ENCODE data around the gene OSBPL1A. TPM values are rescaled to one million over a fixed set of nuclear protein-coding genes. Genes with fewer than 3 reads are reported as not detected.

The OSBPL1A gene
- total and polyA plus RNA-seq, 11 donors = 32.8 to 85.4 (median 71.0) TPM

DNA sequence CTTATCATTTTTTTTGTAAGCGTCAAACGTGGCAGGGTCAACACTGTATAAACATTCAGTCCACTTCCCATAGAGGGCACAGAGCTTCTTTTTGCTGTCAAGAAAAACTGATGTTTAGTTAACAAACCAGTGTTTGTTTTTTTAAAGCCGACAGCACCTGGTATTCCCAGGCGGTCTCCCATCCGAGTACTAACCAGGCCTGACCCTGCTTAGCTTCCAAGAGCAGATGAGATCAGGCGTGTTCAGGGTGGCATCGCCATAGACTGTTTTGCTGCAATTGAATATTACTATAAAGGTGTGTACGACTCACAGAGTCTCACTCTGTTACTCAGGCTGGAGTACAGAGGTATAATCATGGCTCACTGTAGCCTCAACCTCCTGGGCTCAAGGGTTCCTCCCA lies 227.3 kb downstream of the OSBPL1A start:
- H3K36me3 ChIP-seq = peaks cover 0 to 94% (median 56%) of the 10 kb centered on the region in 9 donors
- intact Hi-C loops (cut with DNase I) = loop anchor here in 1 of 10 donors (10.0 kb wide), 1 partner anchor 314 kb away; no protein-coding TSS in a partner anchor
- ATAC-seq = no peak
- H3K4me1 ChIP-seq = no peaks in the 10 kb centered on the region
- no peak for DNase-seq
- WGBS, 4 donors = 89 to 93% (median 92%) methylated on average over 8 of the region's 8 CpGs
- TF ChIP-seq CTCF (IDR thresholded peaks at IDR 0.05) = no peak
- TF ChIP-seq POLR2A (IDR thresholded peaks at IDR 0.05) = no peak
- H3K4me3 ChIP-seq = no peak overlapping the region
- H3K27ac ChIP-seq = no peak overlapping the region
- no peaks in the 10 kb centered on the region for H3K9me3 ChIP-seq
- H3K27me3 ChIP-seq = no peaks in the 10 kb centered on the region

DNA sequence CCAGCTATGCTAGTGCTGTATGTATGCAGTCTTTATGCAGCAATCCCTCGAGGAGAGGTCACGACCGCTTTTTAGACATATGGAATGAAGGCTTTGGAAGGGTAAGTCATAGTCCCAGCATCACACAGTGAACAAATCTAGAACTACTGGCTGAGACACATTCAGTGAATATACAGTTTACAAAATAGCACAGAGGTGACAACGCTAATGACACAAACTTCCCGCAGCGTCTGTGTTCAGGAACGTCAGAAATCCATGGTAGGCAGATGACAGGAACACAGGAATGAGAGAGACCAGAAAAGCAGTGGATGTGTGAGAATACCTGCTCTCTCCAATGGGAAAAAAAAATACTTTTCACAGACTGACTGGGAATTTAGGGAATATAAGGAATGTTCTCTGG lies 229.1 kb downstream of the OSBPL1A start:
- DNase-seq (no peak), ATAC-seq (no peak)
- Histone ChIP-seq H3K36me3 (peaks cover 0 to 94% (median 69%) of the 10 kb centered on the region in 9 donors), H3K27me3 (no peaks in the 10 kb centered on the region), H3K27ac (no peak overlapping the region), H3K4me1 (no peaks in the 10 kb centered on the region), H3K4me3 (no peak overlapping the region), H3K9me3 (no peaks in the 10 kb centered on the region)
- TF ChIP-seq POLR2A (IDR thresholded peaks at IDR 0.05) (no peak), CTCF (IDR thresholded peaks at IDR 0.05) (no peak)
- intact Hi-C loops (cut with DNase I) = no loop called here
- WGBS, 4 donors = 80 to 90% (median 84%) methylated on average over 7 of the region's 7 CpGs

- Histone ChIP-seq H3K27me3 (no peaks in the 10 kb centered on the region), H3K27ac (no peak overlapping the region), H3K36me3 (peaks cover 0 to 98% (median 86%) of the 10 kb centered on the region in 9 donors), H3K9me3 (no peaks in the 10 kb centered on the region), H3K4me3 (no peak overlapping the region), H3K4me1 (no peaks in the 10 kb centered on the region)
- ATAC-seq (no peak), DNase-seq (no peak)
- 93 to 96% (median 94%) methylated on average over 2 of the region's 2 CpGs for WGBS, 4 donors
- TF ChIP-seq POLR2A (IDR thresholded peaks at IDR 0.05) (no peak), CTCF (IDR thresholded peaks at IDR 0.05) (no peak)
- intact Hi-C loops (cut with DNase I) = no loop called here
These were observed 236.3 kb downstream of the OSBPL1A start for GRCh38 chr18:24161304-24161703.

DNA sequence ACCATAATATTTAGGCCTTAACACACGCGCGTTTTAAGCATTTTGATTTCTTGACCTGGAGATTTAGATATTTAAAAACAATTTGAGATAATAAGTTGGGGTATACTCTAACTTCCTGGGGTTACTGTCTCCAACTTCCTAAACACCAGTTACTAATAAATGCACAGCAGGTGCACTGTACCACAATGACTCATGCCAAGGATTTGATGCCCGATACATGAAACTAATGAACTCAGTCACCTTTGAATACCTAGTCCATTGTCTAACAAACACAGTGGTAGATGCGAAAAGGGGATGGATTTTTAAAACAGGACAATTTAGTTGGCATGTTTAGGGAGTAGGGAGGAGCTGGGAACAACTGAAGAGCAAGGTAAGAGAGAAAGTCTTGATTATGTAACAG lies 237.5 kb downstream of the OSBPL1A start:
- DNase-seq (no peak), ATAC-seq (no peak)
- no peaks in the 10 kb centered on the region for H3K4me1 ChIP-seq
- no peak overlapping the region for H3K4me3 ChIP-seq
- intact Hi-C loops (cut with DNase I) = no loop called here
- 97% methylated on average over 5 of the region's 5 CpGs for WGBS, 4 donors
- no peak overlapping the region for H3K27ac ChIP-seq
- TF ChIP-seq CTCF (IDR thresholded peaks at IDR 0.05) (no peak), POLR2A (IDR thresholded peaks at IDR 0.05) (no peak)
- H3K27me3 ChIP-seq = no peaks in the 10 kb centered on the region
- H3K36me3 ChIP-seq = peaks cover 0 to 98% (median 86%) of the 10 kb centered on the region in 9 donors
- H3K9me3 ChIP-seq = no peaks in the 10 kb centered on the region

Data from heart left ventricle (tissue), 16 donors.